MG63 (cell line): ENCODE measurements around the gene HIF3A. TPM values are rescaled to one million over a fixed set of nuclear protein-coding genes. Genes with fewer than 3 reads are reported as not detected.
"Not testable (repeated sequence)": the region's sequence is repeated elsewhere in the genome, so short reads cannot be mapped to it uniquely, and the experiment has no call there.

Source experiments
- DNase-seq: peaks from one replicate; pipeline ENCODE4 v3.0.0-alpha.2; 2020
- H3K27me3 ChIP-seq: fragments of 250-450 bp; sonication (Bioruptor Pico); 2 replicates; pipeline ENCODE4 v1.5.1; 2020; ENCODE audit warnings: mild to moderate bottlenecking, moderate library complexity
- H3K36me3 ChIP-seq: fragments of 250-450 bp; sonication (Bioruptor Pico); 2 replicates; pipeline ENCODE4 v1.5.1; 2020; ENCODE audit warnings: mild to moderate bottlenecking, moderate library complexity
- H3K4me3 ChIP-seq: fragments of 250-450 bp; sonication (Bioruptor Pico); 2 replicates; pipeline ENCODE4 v1.5.1; 2020; ENCODE audit warnings: mild to moderate bottlenecking, moderate library complexity
- H3K9me3 ChIP-seq: fragments of 250-450 bp; sonication (Bioruptor Pico); 2 replicates; pipeline ENCODE4 v1.5.1; 2020; ENCODE audit warnings: mild to moderate bottlenecking, moderate library complexity
- total RNA-seq: library from RNA; depleted of rRNA; stranded (reverse); fragments of >200 nt; shearing (Covaris generic); gene quantifications from 2 replicates; pipeline ENCODE4 v1.2.3, GENCODE V29; 2014; ENCODE audit warnings: low replicate concordance; rRNA removed

Gene HIF3A
- not detected in 2 replicates for total RNA-seq

DNA sequence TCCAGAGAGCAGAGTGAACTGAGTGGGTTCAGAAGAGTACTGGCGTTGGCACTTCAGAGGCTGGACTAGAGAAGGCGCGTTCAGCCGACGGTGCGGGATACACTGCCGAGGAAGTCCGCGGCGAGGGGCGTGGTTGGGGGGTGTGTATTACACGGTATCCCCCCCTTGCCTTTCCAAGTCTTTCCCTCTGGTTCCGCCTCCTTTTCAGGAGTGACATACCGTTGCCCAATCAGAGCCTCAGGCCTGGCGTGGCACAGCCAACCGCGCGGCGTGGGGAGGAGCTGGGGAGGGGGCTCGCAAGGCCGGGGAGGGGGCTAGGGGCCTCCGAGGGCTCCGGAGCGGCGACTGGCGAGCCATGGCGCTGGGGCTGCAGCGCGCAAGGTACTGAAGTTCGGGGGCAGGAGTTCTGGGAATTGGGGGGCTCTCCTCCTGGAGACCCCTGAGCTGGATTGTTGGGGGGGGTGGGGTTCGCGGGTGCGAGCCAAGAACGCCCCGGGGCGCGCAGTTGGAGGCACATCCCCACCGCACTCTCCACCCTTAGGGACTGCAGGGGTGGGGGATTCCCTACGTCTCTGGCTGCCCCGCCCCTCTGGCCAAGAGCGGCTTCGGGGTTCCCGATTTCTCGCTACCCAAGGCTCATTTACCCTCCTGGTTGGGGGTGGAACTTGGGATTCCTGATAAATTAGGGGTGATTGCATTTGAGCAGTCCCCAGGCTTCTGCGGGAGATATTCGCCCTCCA is at the start of gene HIF3A:
TSS of gene HIF3A (plus strand) at position 321 of the 740 bp plus-strand sequence. CDS start at position 356, 35 bp downstream.
- DNase-seq: no peak
- no peak within 1 kb of the TSS for H3K4me3 ChIP-seq
- peaks cover 7% of the 10 kb centered on the region; the same call in 1 of the 2 replicates for H3K27me3 ChIP-seq
- no peaks in the 10 kb centered on the region for H3K9me3 ChIP-seq
- no peaks in the 10 kb centered on the region for H3K36me3 ChIP-seq

DNA sequence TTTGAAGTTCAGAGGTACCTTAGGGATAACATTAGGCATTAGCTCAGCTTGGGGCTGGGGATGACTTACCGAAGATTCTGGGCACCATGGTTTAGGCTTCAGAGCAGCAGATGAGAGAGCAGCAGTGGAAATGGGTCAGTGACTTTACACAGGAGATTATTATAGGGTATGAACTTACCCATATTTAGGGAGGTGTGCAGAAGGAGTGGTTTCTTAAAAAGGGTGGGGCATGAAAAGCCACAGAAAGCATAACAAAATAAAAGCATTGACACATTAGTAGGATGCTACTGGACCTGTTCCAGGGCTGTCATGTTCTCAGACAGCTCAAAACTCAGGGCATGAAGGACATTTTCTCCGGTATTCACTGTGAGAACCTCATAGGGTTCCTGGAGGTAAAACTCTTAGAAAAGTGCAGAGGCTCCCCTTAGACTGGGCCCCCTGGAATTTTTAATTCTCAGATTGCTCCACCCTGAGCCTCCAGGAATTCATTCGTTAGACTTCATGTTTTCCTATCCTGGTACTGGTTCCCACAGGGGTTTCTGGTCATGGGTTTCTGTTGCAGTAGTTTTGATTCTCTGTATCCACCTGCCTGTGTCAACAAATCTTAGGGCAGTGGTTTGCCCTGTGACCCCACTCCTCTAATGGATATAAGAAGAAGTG is 46.6 kb upstream of the HIF3A start:
- Histone ChIP-seq H3K27me3 (peaks cover 69% of the 10 kb centered on the region), H3K4me3 (no peak overlapping the region), H3K36me3 (no peaks in the 10 kb centered on the region), H3K9me3 (no peaks in the 10 kb centered on the region)
- no peak for DNase-seq

DNA sequence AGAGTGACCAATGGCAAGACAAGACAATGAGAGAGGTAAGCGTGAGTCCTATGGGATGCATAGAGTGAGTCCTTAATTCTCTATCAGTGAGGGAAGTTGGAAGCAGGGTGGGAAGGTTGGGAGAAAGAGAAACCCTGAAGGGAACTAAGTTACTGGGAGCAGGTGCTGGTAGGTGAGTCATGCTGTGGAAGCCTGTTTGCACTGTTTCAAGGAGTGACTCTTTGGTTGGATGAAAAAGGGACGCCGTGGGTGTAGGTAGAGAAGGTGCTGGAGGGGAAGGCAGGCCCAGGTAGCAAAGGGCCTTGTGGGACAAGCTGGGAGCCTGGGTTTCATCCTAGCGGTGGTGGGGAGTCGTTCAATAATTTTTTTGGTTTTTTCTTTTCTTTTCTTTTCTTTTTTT is 45.4 kb upstream of the HIF3A start:
- peaks cover 58% of the 10 kb centered on the region for H3K27me3 ChIP-seq
- H3K36me3 ChIP-seq: no peaks in the 10 kb centered on the region
- H3K9me3 ChIP-seq: no peaks in the 10 kb centered on the region
- DNase-seq: no peak
- no peak overlapping the region for H3K4me3 ChIP-seq

DNA sequence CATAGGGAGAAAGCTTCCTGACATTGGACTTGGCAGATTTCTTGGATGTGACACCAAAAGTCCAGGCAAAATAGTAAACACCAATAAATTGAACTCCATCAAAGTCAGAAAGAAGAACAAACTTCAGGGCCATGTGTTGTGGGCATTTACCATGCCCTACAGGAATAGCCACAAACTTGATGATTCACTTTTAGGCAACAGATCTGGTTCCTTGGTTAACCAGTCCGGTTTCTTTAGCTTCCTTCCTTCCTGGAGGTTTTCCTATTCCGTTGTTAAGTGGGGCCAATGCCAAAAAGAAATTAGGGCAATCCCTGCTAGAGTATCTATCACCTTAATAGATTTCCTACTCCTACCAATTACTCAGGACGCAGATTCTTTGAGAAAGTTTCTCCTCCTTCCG is 42.1 kb upstream of the HIF3A start:
- Histone ChIP-seq H3K27me3 (peaks cover 40% of the 10 kb centered on the region), H3K9me3 (no peaks in the 10 kb centered on the region), H3K36me3 (no peaks in the 10 kb centered on the region), H3K4me3 (no peak overlapping the region)
- DNase-seq: no peak

DNA sequence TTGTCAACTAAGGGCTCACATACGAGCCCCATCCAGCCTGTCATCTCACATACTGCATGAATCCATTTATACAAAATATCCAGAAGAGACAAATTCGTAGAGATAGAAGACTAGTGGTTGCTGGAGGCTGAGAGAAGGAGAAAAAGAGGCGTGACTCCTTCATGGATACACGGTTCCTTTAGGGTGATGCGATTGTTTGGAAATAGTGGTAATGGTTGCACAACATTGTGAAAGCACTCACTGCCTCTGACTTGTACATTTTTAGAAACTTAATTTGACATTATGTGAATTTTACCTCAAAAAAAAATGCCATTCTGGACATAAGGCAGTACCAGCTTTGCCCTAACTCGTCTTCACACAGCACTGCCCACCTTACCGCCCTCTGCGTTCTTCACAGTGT is 40.0 kb upstream of the HIF3A start:
- peaks cover 29% of the 10 kb centered on the region for H3K27me3 ChIP-seq
- DNase-seq: no peak

DNA sequence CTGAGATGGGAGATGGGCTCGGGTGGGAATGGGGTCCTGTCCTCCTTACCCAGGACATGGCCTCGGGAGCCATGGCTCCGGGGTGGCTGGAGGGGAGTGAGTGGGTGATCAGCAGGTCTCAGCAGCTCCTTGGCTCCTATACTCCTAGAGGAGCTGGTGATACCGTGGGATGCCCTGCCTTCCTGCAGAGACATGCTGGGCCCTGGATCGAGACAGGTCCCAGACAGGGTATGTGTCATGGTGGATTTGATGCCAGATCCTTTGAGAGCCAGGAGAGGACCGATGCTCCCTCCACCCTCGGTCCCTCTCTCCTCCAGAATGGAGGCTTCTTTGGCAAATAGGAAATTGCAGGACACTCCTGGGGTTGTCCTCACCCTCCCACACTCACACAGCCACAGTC is 35.3 kb upstream of the HIF3A start:
- not testable (repeated sequence) for H3K36me3 ChIP-seq, H3K9me3 ChIP-seq, H3K4me3 ChIP-seq
- H3K27me3 ChIP-seq: peaks cover 33% of the 10 kb centered on the region
- DNase-seq: peak; percentile 48

More for the DNA sequence above, 40.0 kb upstream of the HIF3A start:
- H3K4me3 ChIP-seq: no peak overlapping the region
- no peaks in the 10 kb centered on the region for H3K36me3 ChIP-seq
- no peaks in the 10 kb centered on the region for H3K9me3 ChIP-seq

DNA sequence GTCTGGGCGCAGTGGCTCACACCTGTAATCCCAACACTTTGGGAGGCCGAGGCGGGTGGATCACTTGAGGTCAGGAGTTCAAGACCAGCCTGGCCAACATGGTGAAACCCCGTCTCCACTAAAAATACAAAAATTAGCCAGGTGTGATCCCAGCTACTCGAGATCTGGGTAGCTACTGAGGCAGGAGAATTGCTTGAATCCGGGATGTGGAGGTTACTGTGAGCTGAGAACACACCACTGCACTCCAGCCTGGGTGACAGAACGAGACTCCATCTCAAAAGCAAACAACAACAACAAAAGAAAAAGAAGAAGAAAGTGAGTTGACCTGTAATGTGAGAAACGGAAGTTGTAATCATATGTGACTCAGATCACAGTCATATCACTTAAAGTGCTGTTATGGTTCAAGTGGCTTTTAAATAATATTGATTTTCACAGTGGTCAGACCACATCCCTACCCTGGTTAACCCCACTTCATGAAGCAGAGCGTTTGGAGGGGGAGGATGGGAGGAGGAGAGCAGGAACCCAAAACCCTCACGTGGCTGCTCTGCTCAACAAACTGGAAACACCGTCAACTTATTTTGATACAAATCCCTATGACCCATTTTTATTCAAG is 34.1 kb upstream of the HIF3A start:
- DNase-seq: peak; percentile 28
- not testable (repeated sequence) for H3K4me3 ChIP-seq, H3K9me3 ChIP-seq, H3K36me3 ChIP-seq
- H3K27me3 ChIP-seq: peaks cover 37% of the 10 kb centered on the region

- not testable (repeated sequence) for DNase-seq, H3K9me3 ChIP-seq, H3K4me3 ChIP-seq, H3K36me3 ChIP-seq
- peaks cover 30% of the 10 kb centered on the region for H3K27me3 ChIP-seq
These were observed 32.0 kb upstream of the HIF3A start for GRCh38 chr19:46264801-46265200.

- Histone ChIP-seq H3K4me3 (no peak overlapping the region), H3K9me3 (no peaks in the 10 kb centered on the region), H3K36me3 (no peaks in the 10 kb centered on the region), H3K27me3 (peaks cover 29% of the 10 kb centered on the region)
- peak; percentile 51 for DNase-seq
These were observed 31.5 kb upstream of the HIF3A start for GRCh38 chr19:46265217-46265828.

GRCh38 chr19:46269101-46269500 is 27.7 kb upstream of the HIF3A start:
- H3K27me3 ChIP-seq: peaks cover 19% of the 10 kb centered on the region
- H3K9me3 ChIP-seq: no peaks in the 10 kb centered on the region
- H3K4me3 ChIP-seq: no peak overlapping the region
- H3K36me3 ChIP-seq: no peaks in the 10 kb centered on the region
- DNase-seq: no peak

DNA sequence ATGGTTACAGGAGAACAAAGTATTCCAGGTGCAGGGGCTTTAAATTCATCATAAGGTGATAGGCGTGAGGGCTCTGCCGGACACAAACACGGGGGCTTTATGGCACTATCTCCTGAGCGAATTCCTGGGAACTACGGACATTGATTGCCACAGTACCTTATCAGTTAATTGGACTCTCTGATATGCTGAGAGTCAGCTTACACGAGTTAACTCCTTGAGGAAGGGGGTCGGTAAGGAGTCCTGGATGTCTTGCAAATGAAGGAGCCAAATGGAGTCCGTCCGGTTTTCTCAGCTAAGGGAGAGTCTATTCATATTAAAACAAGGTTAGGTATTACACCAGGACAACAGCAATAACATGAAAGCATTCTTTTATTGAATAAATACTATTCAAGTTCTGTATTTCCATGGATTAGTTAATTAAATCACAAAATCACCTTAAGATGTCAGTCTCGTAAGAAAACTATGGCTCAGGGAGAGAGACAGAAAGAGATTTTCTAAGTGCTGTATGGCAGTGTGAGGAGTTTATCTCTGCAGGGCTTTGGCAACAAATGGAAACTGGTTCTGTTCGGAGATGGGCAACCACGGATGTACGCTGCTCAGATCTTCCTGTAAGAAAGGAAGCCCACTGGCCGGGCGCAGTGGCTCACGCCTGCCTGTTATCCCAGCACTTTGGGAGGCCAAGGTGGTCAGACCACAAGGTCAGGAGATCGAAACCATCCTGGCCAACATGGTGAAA is 26.2 kb upstream of the HIF3A start:
- DNase-seq: no peak
- Histone ChIP-seq H3K4me3 (no peak overlapping the region), H3K9me3 (no peaks in the 10 kb centered on the region), H3K36me3 (no peaks in the 10 kb centered on the region), H3K27me3 (peaks cover 17% of the 10 kb centered on the region)

- Histone ChIP-seq H3K4me3 (no peak overlapping the region), H3K36me3 (no peaks in the 10 kb centered on the region), H3K27me3 (peaks cover 10% of the 10 kb centered on the region; the same call in 1 of the 2 replicates), H3K9me3 (no peaks in the 10 kb centered on the region)
- peak; percentile 79 for DNase-seq
These were observed 25.2 kb upstream of the HIF3A start for GRCh38 chr19:46271481-46272197.

- H3K9me3 ChIP-seq, H3K27me3 ChIP-seq, H3K4me3 ChIP-seq, H3K36me3 ChIP-seq: not testable (repeated sequence)
- peak; percentile 40 for DNase-seq
These were observed 22.9 kb upstream of the HIF3A start for GRCh38 chr19:46273931-46274330.

DNA sequence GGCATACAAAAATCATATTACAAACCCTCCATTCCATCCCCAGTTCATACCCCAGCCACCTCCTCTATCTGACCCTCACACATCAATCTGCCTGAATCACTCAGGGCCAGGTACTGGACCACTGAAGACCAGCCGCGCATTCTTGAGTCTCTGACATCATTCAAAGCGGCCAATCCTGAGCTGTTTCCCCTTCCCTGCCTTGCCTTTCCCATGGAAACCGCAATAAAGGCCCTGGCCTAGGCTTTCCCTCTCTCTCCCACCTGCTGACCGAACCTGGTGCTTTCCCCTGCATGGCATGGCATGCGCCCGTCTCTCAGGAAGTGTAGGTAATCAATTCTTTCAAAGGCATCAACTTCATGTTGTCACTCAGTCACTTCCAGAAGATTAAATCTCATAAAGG is 17.7 kb upstream of the HIF3A start:
- H3K27me3 ChIP-seq: peaks cover 5% of the 10 kb centered on the region; the same call in 1 of the 2 replicates
- no peaks in the 10 kb centered on the region for H3K9me3 ChIP-seq
- H3K36me3 ChIP-seq: no peaks in the 10 kb centered on the region
- no peak overlapping the region for H3K4me3 ChIP-seq
- DNase-seq: no peak

DNA sequence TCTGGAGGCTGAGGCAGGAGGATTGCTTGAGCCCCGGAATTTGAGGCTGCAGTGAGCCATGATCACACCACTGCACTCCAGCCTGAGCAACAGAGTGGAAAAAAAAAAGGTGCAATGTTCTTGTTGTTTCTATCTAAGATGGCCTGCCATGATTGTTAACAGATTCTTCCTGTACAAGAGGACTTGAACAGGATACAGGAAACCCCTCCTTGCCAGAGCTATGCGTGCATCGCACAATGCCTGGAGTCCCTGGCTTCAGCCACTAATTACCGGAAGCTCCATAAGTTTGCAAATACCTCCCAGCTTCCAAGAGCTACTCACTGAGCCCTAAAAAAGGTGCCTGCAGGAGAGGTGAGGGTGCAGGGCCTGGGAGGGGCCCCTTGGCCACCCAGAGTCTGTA is 13.1 kb upstream of the HIF3A start:
- no peak for DNase-seq

GRCh38 chr19:46284635-46285034 is 12.2 kb upstream of the HIF3A start:
- no peak overlapping the region for H3K4me3 ChIP-seq
- peaks cover 2% of the 10 kb centered on the region for H3K9me3 ChIP-seq
- DNase-seq: no peak
- H3K27me3 ChIP-seq: no peaks in the 10 kb centered on the region; the same call in 1 of the 2 replicates
- no peaks in the 10 kb centered on the region for H3K36me3 ChIP-seq

More for the DNA sequence above, 13.1 kb upstream of the HIF3A start:
- Histone ChIP-seq H3K27me3 (peaks cover 2% of the 10 kb centered on the region; the same call in 1 of the 2 replicates), H3K9me3 (no peaks in the 10 kb centered on the region), H3K4me3 (no peak overlapping the region), H3K36me3 (no peaks in the 10 kb centered on the region)
